UCSD-AML1 (cell line): Measurements from ENCODE around the gene CD79A.

Source experiments
- DNase-seq: peaks from one replicate; lab custom pipeline; 2025; ENCODE audit not compliant: unreplicated experiment; lab: John Stamatoyannopoulos, UW

CD79A gene

GRCh38 chr19:41883463-41883820, 6.4 kb downstream of the CD79A start:
- no peak for DNase-seq

- peak; percentile 97 for DNase-seq
Observed at GRCh38 chr19:41883821-41884733, 7.0 kb downstream of the CD79A start.

DNA sequence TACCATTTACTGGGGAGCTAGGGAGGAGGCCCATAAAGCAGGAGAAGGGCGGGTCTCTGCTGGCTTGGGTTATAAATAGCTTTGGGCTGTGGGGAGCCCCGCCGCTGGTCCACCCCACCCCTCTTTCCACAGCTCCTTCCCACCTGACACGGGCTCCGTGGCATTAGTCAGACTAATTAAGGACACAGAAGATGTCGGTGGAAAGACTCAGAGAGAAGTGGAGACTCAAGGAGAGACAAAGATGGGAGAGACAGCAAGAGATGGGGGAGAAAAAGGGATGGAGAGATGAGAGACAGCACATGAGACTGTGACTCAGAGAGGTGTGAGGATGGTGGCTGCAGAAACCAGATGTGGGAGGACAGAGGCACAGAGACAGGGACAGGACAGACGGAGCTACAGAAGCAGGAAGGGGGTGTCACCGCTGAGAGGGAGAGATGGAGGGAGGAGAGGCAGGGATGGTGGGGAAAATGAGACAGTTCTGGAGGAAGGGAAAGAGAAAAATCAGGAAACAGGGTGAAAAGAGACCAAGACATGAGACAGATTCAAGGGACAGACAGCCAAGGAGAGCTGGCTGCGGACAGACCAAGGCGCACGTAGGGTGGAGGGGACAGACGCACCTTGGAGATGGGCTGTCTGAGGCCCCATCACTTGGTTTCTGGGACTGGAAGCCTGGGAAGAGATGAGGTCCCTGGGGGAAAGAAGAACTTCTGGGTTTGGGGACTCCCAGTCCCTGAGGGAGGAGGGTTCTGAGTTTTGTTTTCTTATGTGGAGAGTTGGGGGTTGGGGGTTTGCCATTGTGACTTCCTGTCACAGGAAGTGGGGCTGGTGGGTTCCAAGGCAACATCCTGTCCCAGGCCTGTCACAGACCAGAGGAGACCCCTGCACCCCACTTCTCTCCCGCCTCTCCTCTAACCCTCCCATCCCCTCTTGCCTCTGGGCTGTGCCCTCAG, 10.0 kb downstream of the CD79A start:
- DNase-seq: peak; percentile 75

DNA sequence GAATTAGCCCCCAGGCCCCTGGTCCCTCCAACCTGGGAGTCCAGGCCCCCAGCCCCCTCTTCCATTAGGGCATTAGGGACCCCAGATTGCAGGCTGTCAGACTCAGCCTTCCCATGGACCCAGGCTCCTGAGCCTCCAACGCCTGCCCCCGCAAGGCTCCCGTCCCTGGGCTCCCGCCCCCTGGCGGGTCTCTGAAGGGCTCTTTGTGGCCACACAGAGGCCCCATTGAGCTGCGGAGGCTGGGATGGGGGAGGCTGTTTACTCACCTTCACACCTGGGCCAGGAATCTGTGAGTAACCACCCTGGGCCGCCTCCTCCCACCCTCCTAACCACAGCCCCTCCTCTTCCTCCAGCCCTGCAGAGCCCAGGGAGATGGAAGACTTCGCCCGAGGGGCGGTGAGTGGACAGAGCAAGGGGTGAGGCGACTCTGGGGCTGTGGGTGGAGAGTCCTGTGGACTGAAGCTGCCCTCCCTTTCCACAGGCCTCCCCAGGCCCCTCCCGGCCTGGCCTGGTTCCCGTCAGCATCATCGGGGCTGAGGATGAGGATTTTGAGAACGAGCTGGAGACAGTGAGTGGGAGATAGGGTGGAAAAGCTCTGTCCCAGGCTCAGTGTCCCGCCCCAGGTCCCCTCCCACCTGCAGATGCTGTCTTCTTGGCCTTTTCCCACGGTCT, 10.8 kb downstream of the CD79A start:
- peak; percentile 75 for DNase-seq

DNA sequence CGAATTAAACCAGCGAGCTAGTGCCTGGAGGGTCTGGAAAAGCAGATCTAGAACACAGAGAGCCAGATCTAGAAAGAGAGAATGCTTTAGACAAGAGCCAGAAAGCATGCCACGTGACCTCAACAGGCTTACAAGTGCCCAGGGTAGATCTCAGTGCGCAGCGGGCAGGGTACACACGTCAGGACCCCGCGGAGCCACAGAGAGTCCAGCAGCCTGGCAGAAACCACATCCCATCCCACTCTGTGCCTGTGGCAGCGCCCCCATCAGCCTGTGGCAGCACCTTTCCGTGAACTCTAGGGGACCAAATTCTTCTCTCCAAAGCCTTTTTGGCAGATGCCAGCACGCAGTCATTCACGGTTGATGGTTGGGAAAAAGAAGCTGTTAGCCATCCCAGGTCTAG, 11.8 kb downstream of the CD79A start:
- DNase-seq: no peak

DNA sequence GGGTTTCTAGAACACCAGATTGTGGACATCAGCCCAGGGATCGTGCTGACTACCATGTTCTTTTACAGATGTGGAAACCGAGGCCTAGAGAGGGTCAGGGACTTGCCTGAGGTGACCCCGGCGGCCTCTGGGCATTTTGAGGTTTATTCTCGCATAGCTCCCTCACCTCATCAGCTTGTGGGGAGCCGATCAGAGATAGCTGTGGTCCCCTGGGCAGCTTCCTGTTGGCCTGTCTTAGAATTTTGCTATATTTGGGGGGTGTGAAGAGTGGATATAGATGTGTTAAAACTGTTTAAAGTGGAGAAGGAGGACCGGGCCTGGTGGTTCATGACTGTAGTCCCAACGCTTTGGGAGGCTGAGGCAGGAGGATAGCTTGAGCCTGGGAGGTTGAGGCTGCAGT, 12.8 kb downstream of the CD79A start:
- no peak for DNase-seq

- no peak for DNase-seq
Observed at GRCh38 chr19:41890936-41891335, 13.9 kb downstream of the CD79A start.

- no peak for DNase-seq
Observed at GRCh38 chr19:41892173-41892902, 15.3 kb downstream of the CD79A start.

GRCh38 chr19:41893899-41894298, 16.8 kb downstream of the CD79A start:
- DNase-seq: peak; percentile 55

GRCh38 chr19:41894350-41894749, 17.3 kb downstream of the CD79A start:
- DNase-seq: no peak

DNA sequence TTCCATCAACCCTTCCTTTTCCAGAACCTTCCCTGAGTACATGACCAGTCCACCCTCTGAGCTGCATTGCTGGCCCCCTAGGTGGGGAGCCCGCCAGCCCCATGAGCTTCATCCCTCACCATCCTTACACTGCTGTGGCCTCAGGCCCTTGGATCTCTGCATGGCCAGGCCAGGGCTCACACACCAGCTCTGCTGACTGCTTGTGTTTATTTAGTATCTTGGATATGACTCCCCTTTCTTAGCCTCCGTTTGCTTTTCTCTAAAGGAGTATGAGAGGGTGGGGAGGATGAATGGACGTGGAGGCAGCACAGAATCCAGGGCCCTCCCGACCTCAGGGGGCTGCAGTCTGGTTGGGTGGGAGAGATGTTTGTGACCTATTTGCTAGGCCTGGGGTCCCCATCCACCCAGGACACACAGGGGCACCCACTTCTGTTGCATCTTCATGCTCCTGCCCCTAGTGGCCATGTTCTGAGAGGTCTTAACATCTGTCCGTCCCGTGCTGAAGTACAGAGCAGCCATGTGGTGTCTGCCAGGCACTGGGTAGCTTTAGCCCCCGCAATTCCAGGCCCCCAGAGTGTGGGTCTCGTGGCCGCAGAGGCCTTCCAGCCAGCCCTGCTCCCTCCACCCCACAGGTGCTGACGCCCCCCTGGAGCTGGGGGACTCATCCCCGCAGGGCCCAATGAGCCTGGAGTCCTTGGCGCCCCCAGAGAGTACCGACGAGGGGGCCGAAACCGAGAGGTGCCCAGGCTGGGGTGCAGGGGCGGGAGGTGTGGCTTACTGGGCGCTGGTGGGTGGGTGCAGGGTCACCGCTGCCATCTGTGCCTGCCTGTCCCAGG, 18.9 kb downstream of the CD79A start:
- DNase-seq: no peak

- DNase-seq: no peak
Observed at GRCh38 chr19:41896581-41896942, 19.5 kb downstream of the CD79A start.

GRCh38 chr19:41897181-41897580, 20.1 kb downstream of the CD79A start:
- no peak for DNase-seq

- no peak for DNase-seq
Observed at GRCh38 chr19:41897820-41898219, 20.7 kb downstream of the CD79A start.

GRCh38 chr19:41898235-41898634, 21.2 kb downstream of the CD79A start:
- no peak for DNase-seq

- DNase-seq: no peak
Observed at GRCh38 chr19:41901707-41902360, 24.8 kb downstream of the CD79A start.

- no peak for DNase-seq
Observed at GRCh38 chr19:41902594-41902993, 25.5 kb downstream of the CD79A start.

GRCh38 chr19:41903193-41903953, 26.3 kb downstream of the CD79A start:
- no peak for DNase-seq
